ENCODE data around the gene ARID2. TPM values are rescaled to one million over a fixed set of nuclear protein-coding genes. Genes with fewer than 3 reads are reported as not detected.

Gene ARID2
- total and polyA plus RNA-seq, 10 donors = 5.7 to 59.6 (median 42.6) TPM

GRCh38 chr12:45912774-45913173, 183.3 kb downstream of the ARID2 start:
- intact Hi-C loops (cut with DNase I; ENCODE audit: low total_unique reads) = no loop called here
- Histone ChIP-seq H3K27me3 (replicated peaks in 1 of 7) (no peaks in the 10 kb centered on the region), H3K36me3 (peaks cover 0 to 27% (median 6%) of the 10 kb centered on the region in 6 donors), H3K27ac (no peak overlapping the region), H3K9me3 (no peaks in the 10 kb centered on the region), H3K4me3 (no peak overlapping the region), H3K4me1 (peaks cover 0 to 11% (median 2%) of the 10 kb centered on the region in 6 donors)
- 64 to 73% (median 70%) methylated on average over 3 of the region's 3 CpGs for WGBS, 5 donors
- no peak for DNase-seq
- TF ChIP-seq POLR2AphosphoS5 (IDR thresholded peaks at IDR 0.05) (no peak), CTCF (IDR thresholded peaks at IDR 0.05 in 8 of 11, conservative IDR thresholded peaks at IDR 0.05 in 3 of 11) (no peak), POLR2A (IDR thresholded peaks at IDR 0.05) (no peak)

- intact Hi-C loops (cut with DNase I; ENCODE audit: low total_unique reads) = no loop called here
- H3K27me3 ChIP-seq (replicated peaks in 1 of 7) = no peaks in the 10 kb centered on the region
- H3K4me3 ChIP-seq = no peak overlapping the region
- peaks cover 0 to 7% (median 0%) of the 10 kb centered on the region in 8 donors for H3K9me3 ChIP-seq
- WGBS, 5 donors = 52 to 63% (median 53%) methylated on average over 2 of the region's 2 CpGs
- no peak overlapping the region for H3K27ac ChIP-seq
- TF ChIP-seq CTCF (IDR thresholded peaks at IDR 0.05 in 8 of 11, conservative IDR thresholded peaks at IDR 0.05 in 3 of 11) (no peak), POLR2A (IDR thresholded peaks at IDR 0.05) (no peak), POLR2AphosphoS5 (IDR thresholded peaks at IDR 0.05) (no peak)
- H3K36me3 ChIP-seq = peaks cover 0 to 28% (median 9%) of the 10 kb centered on the region in 6 donors
- H3K4me1 ChIP-seq = peaks cover 0 to 7% (median under 1%) of the 10 kb centered on the region in 6 donors
- DNase-seq = no peak
Observed at GRCh38 chr12:45913631-45914030, 184.1 kb downstream of the ARID2 start.

GRCh38 chr12:45914090-45914489, 184.6 kb downstream of the ARID2 start:
- H3K27ac ChIP-seq = no peak overlapping the region
- peaks cover 0 to 28% (median 12%) of the 10 kb centered on the region in 6 donors for H3K36me3 ChIP-seq
- intact Hi-C loops (cut with DNase I; ENCODE audit: low total_unique reads) = no loop called here
- no peak overlapping the region for H3K4me3 ChIP-seq
- peaks cover 0 to 7% (median 0%) of the 10 kb centered on the region in 6 donors for H3K4me1 ChIP-seq
- H3K9me3 ChIP-seq = peaks cover 0 to 9% (median 0%) of the 10 kb centered on the region in 8 donors
- H3K27me3 ChIP-seq (replicated peaks in 1 of 7) = no peaks in the 10 kb centered on the region
- TF ChIP-seq POLR2AphosphoS5 (IDR thresholded peaks at IDR 0.05) (peak in 1 of 3 donors; percentile 14), POLR2A (IDR thresholded peaks at IDR 0.05) (no peak), CTCF (IDR thresholded peaks at IDR 0.05 in 8 of 11, conservative IDR thresholded peaks at IDR 0.05 in 3 of 11) (no peak)
- WGBS, 5 donors = 57 to 75% (median 71%) methylated on average over 1 of the region's 1 CpG
- no peak for DNase-seq

- no peak overlapping the region for H3K27ac ChIP-seq
- no peak for TF ChIP-seq CTCF (IDR thresholded peaks at IDR 0.05 in 8 of 11, conservative IDR thresholded peaks at IDR 0.05 in 3 of 11)
- no peak for TF ChIP-seq POLR2A (IDR thresholded peaks at IDR 0.05)
- peak in 1 of 3 donors; percentile 28 for TF ChIP-seq POLR2AphosphoS5 (IDR thresholded peaks at IDR 0.05)
- H3K4me3 ChIP-seq = no peak overlapping the region
- 84 to 94% (median 85%) methylated on average over 2 of the region's 2 CpGs for WGBS, 5 donors
- peaks cover 0 to 7% (median 0%) of the 10 kb centered on the region in 6 donors for H3K4me1 ChIP-seq
- peaks cover 0 to 9% (median 0%) of the 10 kb centered on the region in 8 donors for H3K9me3 ChIP-seq
- no peak for DNase-seq
- H3K27me3 ChIP-seq (replicated peaks in 1 of 7) = no peaks in the 10 kb centered on the region
- intact Hi-C loops (cut with DNase I; ENCODE audit: low total_unique reads) = no loop called here
- H3K36me3 ChIP-seq = peaks cover 0 to 37% (median 18%) of the 10 kb centered on the region in 6 donors
Observed at GRCh38 chr12:45915405-45915804, 185.9 kb downstream of the ARID2 start.
